ENCODE data around the gene TFDP1.

The TFDP1 gene

GRCh38 chr13:113564331-113565023 is 20.1 kb upstream of the TFDP1 start:
- no peak for DNase-seq (ENCODE audit: low read depth, low spot score)
- no peak overlapping the region for H3K27ac ChIP-seq

GRCh38 chr13:113565526-113566226 is 18.9 kb upstream of the TFDP1 start:
- H3K27ac ChIP-seq = no peak overlapping the region
- DNase-seq (ENCODE audit: low read depth, low spot score) = no peak

GRCh38 chr13:113566227-113566561 is 18.4 kb upstream of the TFDP1 start:
- DNase-seq (ENCODE audit: low read depth, low spot score) = no peak

GRCh38 chr13:113567681-113568080 is 16.9 kb upstream of the TFDP1 start:
- no peak for DNase-seq (ENCODE audit: low read depth, low spot score)
- H3K27ac ChIP-seq = no peak overlapping the region

More at GRCh38 chr13:113566227-113566561, 18.4 kb upstream of the TFDP1 start:
- H3K27ac ChIP-seq = no peak overlapping the region

GRCh38 chr13:113573065-113573464 is 11.5 kb upstream of the TFDP1 start:
- DNase-seq (ENCODE audit: low read depth, low spot score) = peak; percentile 22
- no peak overlapping the region for H3K27ac ChIP-seq

- DNase-seq (ENCODE audit: low read depth, low spot score) = no peak
- no peak overlapping the region for H3K27ac ChIP-seq
Measured at GRCh38 chr13:113576597-113576996, 8.0 kb upstream of the TFDP1 start.

GRCh38 chr13:113577881-113578435 is 6.6 kb upstream of the TFDP1 start:
- H3K27ac ChIP-seq = no peak overlapping the region
- DNase-seq (ENCODE audit: low read depth, low spot score) = no peak

- DNase-seq (ENCODE audit: low read depth, low spot score) = no peak
- H3K27ac ChIP-seq = no peak overlapping the region
Measured at GRCh38 chr13:113579686-113580085, 4.9 kb upstream of the TFDP1 start.

- no peak overlapping the region for H3K27ac ChIP-seq
- no peak for DNase-seq (ENCODE audit: low read depth, low spot score)
Measured at GRCh38 chr13:113581871-113582270, 2.7 kb upstream of the TFDP1 start.

- no peak for DNase-seq (ENCODE audit: low read depth, low spot score)
Measured at GRCh38 chr13:113582841-113583631, 1.5 kb upstream of the TFDP1 start.

GRCh38 chr13:113584870-113585671 is 518 bp downstream of the TFDP1 start:
- DNase-seq (ENCODE audit: low read depth, low spot score) = no peak
- H3K27ac ChIP-seq = no peak overlapping the region

More at GRCh38 chr13:113582841-113583631, 1.5 kb upstream of the TFDP1 start:
- no peak overlapping the region for H3K27ac ChIP-seq

GRCh38 chr13:113585896-113586295 is 1.3 kb downstream of the TFDP1 start:
- no peak for DNase-seq (ENCODE audit: low read depth, low spot score)
- H3K27ac ChIP-seq = no peak overlapping the region

GRCh38 chr13:113586661-113587479 is 2.3 kb downstream of the TFDP1 start:
- DNase-seq (ENCODE audit: low read depth, low spot score) = no peak
- H3K27ac ChIP-seq = no peak overlapping the region

- H3K27ac ChIP-seq = no peak overlapping the region
- no peak for DNase-seq (ENCODE audit: low read depth, low spot score)
Measured at GRCh38 chr13:113588394-113589111, 4.0 kb downstream of the TFDP1 start.

GRCh38 chr13:113589251-113589960 is 4.9 kb downstream of the TFDP1 start:
- no peak overlapping the region for H3K27ac ChIP-seq
- DNase-seq (ENCODE audit: low read depth, low spot score) = no peak

- no peak for DNase-seq (ENCODE audit: low read depth, low spot score)
- H3K27ac ChIP-seq = no peak overlapping the region
Measured at GRCh38 chr13:113589961-113590339, 5.4 kb downstream of the TFDP1 start.

- no peak for DNase-seq (ENCODE audit: low read depth, low spot score)
- no peak overlapping the region for H3K27ac ChIP-seq
Measured at GRCh38 chr13:113591750-113592149, 7.2 kb downstream of the TFDP1 start.

GRCh38 chr13:113592571-113592970 is 8.0 kb downstream of the TFDP1 start:
- no peak overlapping the region for H3K27ac ChIP-seq
- no peak for DNase-seq (ENCODE audit: low read depth, low spot score)

Measured in epithelial cell of prostate (primary cell).